Small intestine (tissue), 7 donors: ENCODE data around the gene INSIG1. TPM values are rescaled to one million over a fixed set of nuclear protein-coding genes. Genes with fewer than 3 reads are reported as not detected.

Experiments
- DNase-seq, 2 donors: peaks; one replicate each; pipeline versions ENCODE4 v3.0.0 to v3.0.0-alpha.2; 2013
- FAIRE-seq: peaks from 2 replicates; lab custom pipeline; 2012; peaks lifted over from hg19 to GRCh38; lab: Jason Lieb, UNC
- H3K27ac ChIP-seq, 3 donors: one replicate each; pipeline ENCODE4 v1.5.1; 2013; ENCODE audit warnings: low read length in 2 of 3, mild to moderate bottlenecking in 2 of 3, control low read depth in 1 of 3, inconsistent platforms in 1 of 3, low read depth in 1 of 3, moderate library complexity in 1 of 3
- H3K27me3 ChIP-seq, 3 donors: one replicate each; pipeline ENCODE4 v1.6.1; 2013; ENCODE audit warnings: low read length in 3 of 3, inconsistent platforms in 1 of 3; ENCODE audit not compliant: control insufficient read depth in 3 of 3, insufficient read depth in 3 of 3
- H3K36me3 ChIP-seq, 3 donors: one replicate each; pipeline ENCODE4 v1.6.1; 2013; ENCODE audit warnings: low read length in 3 of 3, inconsistent platforms in 1 of 3, low read depth in 1 of 3, mild to moderate bottlenecking in 1 of 3, moderate library complexity in 1 of 3; ENCODE audit not compliant: control insufficient read depth in 3 of 3, insufficient read depth in 2 of 3
- H3K4me1 ChIP-seq, 3 donors: one replicate each; pipeline ENCODE4 v1.6.1; 2013; ENCODE audit warnings: low read length in 2 of 3, inconsistent platforms in 1 of 3, low read depth in 1 of 3, mild to moderate bottlenecking in 1 of 3, moderate library complexity in 1 of 3; ENCODE audit not compliant: control insufficient read depth in 3 of 3, insufficient read depth in 2 of 3
- H3K4me3 ChIP-seq, 3 donors: one replicate each; pipeline ENCODE4 v1.5.1; 2013; ENCODE audit warnings: low read length in 3 of 3, control low read depth in 1 of 3, inconsistent platforms in 1 of 3, low read depth in 1 of 3, mild to moderate bottlenecking in 1 of 3, moderate library complexity in 1 of 3
- H3K9me3 ChIP-seq, 2 donors: one replicate each; pipeline ENCODE4 v1.6.1; 2013; ENCODE audit warnings: low read depth in 1 of 2, low read length in 1 of 2; ENCODE audit not compliant: control insufficient read depth in 2 of 2, insufficient read depth in 1 of 2
- WGBS, 3 donors: extraction: QIAGEN DNeasy Blood & Tissue Kit; methylation state at CpG; one replicate each; pipeline ENCODE4 v1.1.7; 2013; 5-methylcytosine and 5-hydroxymethylcytosine counted together
- polyA plus RNA-seq, 4 donors: library from polyadenylated mRNA; stranded (reverse) in 3 of 4; unstranded in 1 of 4; fragments of 200-250 nt in 3 of 4; fragments of 120-200 nt in 1 of 4; gene quantifications; one replicate each; pipeline versions ENCODE4 v1.2.1 to v1.2.3, GENCODE V29; 2013
- donor health status: healthy with polysubstance abuse.
- donor health status: control.
- donor health status: control.
- donor health status: Bipolar disorder and iron deficiency.
- donor health status: healthy.

INSIG1 gene
- polyA plus RNA-seq, 4 donors, result 5.8 to 70.1 (median 25.7) TPM

- no peak overlapping the region for H3K27ac ChIP-seq
- no peaks in the 10 kb centered on the region for H3K36me3 ChIP-seq
- WGBS, 3 donors, result 47 to 59% (median 58%) methylated on average over 2 of the region's 2 CpGs
- peaks cover 0 to 2% (median 0%) of the 10 kb centered on the region in 3 donors for H3K27me3 ChIP-seq
- FAIRE-seq (no peak), DNase-seq (no peak)
- no peak overlapping the region for H3K4me3 ChIP-seq
- H3K9me3 ChIP-seq, result peaks cover 0 to 4% of the 10 kb centered on the region in 2 donors
- no peaks in the 10 kb centered on the region for H3K4me1 ChIP-seq
Observed at GRCh38 chr7:155283565-155284194, 14.0 kb upstream of the INSIG1 start.

- H3K27ac ChIP-seq, result no peak overlapping the region
- no peaks in the 10 kb centered on the region for H3K36me3 ChIP-seq
- no peak overlapping the region for H3K4me3 ChIP-seq
- peaks cover 0 to 4% of the 10 kb centered on the region in 2 donors for H3K9me3 ChIP-seq
- FAIRE-seq, result no peak
- DNase-seq, result no peak
- WGBS, 3 donors, result 84 to 91% (median 90%) methylated on average over 10 of the region's 10 CpGs
- no peaks in the 10 kb centered on the region for H3K4me1 ChIP-seq
- H3K27me3 ChIP-seq, result peaks cover 0 to 2% (median 0%) of the 10 kb centered on the region in 3 donors
Observed at GRCh38 chr7:155284496-155285274, 13.0 kb upstream of the INSIG1 start.

GRCh38 chr7:155285423-155285822 is 12.3 kb upstream of the INSIG1 start:
- DNase-seq (no peak), FAIRE-seq (no peak)

GRCh38 chr7:155285833-155286232 is 11.8 kb upstream of the INSIG1 start:
- 74 to 83% (median 74%) methylated on average over 11 of the region's 11 CpGs for WGBS, 3 donors
- no peaks in the 10 kb centered on the region for H3K36me3 ChIP-seq
- no peak overlapping the region for H3K27ac ChIP-seq
- DNase-seq (no peak), FAIRE-seq (no peak)
- peaks cover 0 to 4% of the 10 kb centered on the region in 2 donors for H3K9me3 ChIP-seq
- H3K27me3 ChIP-seq, result peaks cover 0 to 2% (median 0%) of the 10 kb centered on the region in 3 donors
- peaks cover 0 to 3% (median 0%) of the 10 kb centered on the region in 3 donors for H3K4me1 ChIP-seq
- H3K4me3 ChIP-seq, result no peak overlapping the region

More at GRCh38 chr7:155285423-155285822, 12.3 kb upstream of the INSIG1 start:
- Histone ChIP-seq H3K4me3 (no peak overlapping the region), H3K36me3 (no peaks in the 10 kb centered on the region), H3K27me3 (peaks cover 0 to 2% (median 0%) of the 10 kb centered on the region in 3 donors), H3K27ac (no peak overlapping the region), H3K4me1 (peaks cover 0 to under 1% (median 0%) of the 10 kb centered on the region in 3 donors), H3K9me3 (peaks cover 0 to 4% of the 10 kb centered on the region in 2 donors)
- 91 to 95% (median 93%) methylated on average over 7 of the region's 7 CpGs for WGBS, 3 donors

- Histone ChIP-seq H3K27ac (no peak overlapping the region), H3K9me3 (peaks cover 0 to 4% of the 10 kb centered on the region in 2 donors), H3K4me1 (peaks cover 0 to 3% (median 2%) of the 10 kb centered on the region in 3 donors), H3K27me3 (peaks cover 0 to 2% (median 0%) of the 10 kb centered on the region in 3 donors), H3K36me3 (no peaks in the 10 kb centered on the region), H3K4me3 (no peak overlapping the region)
- WGBS, 3 donors, result 79 to 92% (median 81%) methylated on average over 8 of the region's 8 CpGs
- DNase-seq, result no peak
- no peak for FAIRE-seq
Observed at GRCh38 chr7:155286686-155287085, 11.0 kb upstream of the INSIG1 start.

- Histone ChIP-seq H3K27ac (no peak overlapping the region), H3K4me3 (no peak overlapping the region), H3K9me3 (peaks cover 0 to 4% of the 10 kb centered on the region in 2 donors), H3K27me3 (peaks cover 0 to 2% (median 0%) of the 10 kb centered on the region in 3 donors), H3K36me3 (no peaks in the 10 kb centered on the region), H3K4me1 (peaks cover 0 to 3% (median 2%) of the 10 kb centered on the region in 3 donors)
- FAIRE-seq (no peak), DNase-seq (no peak)
- WGBS, 3 donors, result 84 to 96% (median 89%) methylated on average over 26 of the region's 26 CpGs
Observed at GRCh38 chr7:155287284-155287935, 10.3 kb upstream of the INSIG1 start.

GRCh38 chr7:155288055-155288454 is 9.6 kb upstream of the INSIG1 start:
- peaks cover 0 to 3% (median 2%) of the 10 kb centered on the region in 3 donors for H3K4me1 ChIP-seq
- FAIRE-seq (no peak), DNase-seq (no peak)
- WGBS, 3 donors, result 93 to 96% (median 96%) methylated on average over 18 of the region's 18 CpGs
- H3K27me3 ChIP-seq, result peaks cover 0 to 2% (median 0%) of the 10 kb centered on the region in 3 donors
- H3K4me3 ChIP-seq, result no peak overlapping the region
- H3K27ac ChIP-seq, result no peak overlapping the region
- no peaks in the 10 kb centered on the region for H3K36me3 ChIP-seq
- peaks cover 0 to 4% of the 10 kb centered on the region in 2 donors for H3K9me3 ChIP-seq

- Histone ChIP-seq H3K4me3 (no peak overlapping the region), H3K4me1 (peaks cover 0 to 3% (median 2%) of the 10 kb centered on the region in 3 donors), H3K36me3 (no peaks in the 10 kb centered on the region), H3K27ac (no peak overlapping the region), H3K9me3 (peaks cover 0 to 5% of the 10 kb centered on the region in 2 donors), H3K27me3 (peaks cover 0 to 2% (median 0%) of the 10 kb centered on the region in 3 donors)
- WGBS, 3 donors, result 83 to 84% (median 84%) methylated on average over 7 of the region's 7 CpGs
- DNase-seq, result no peak
- no peak for FAIRE-seq
Observed at GRCh38 chr7:155289107-155289506, 8.6 kb upstream of the INSIG1 start.
